Adrenal gland (tissue), 5 donors: Measurements from ENCODE around the gene PRELID3B.

ENCODE experiments used
- CTCF ChIP-seq, 6 experiments: fragments of 450-650 bp in 4 of 6; fragments of 200-600 bp in 2 of 6; sonication (generic) in 1 of 6; IDR thresholded peaks; 1 replicate in 5 of 6; 2 replicates in 1 of 6; pipeline versions ENCODE4 v1.5.1 to v1.8.0; 2016 to 2021; ENCODE audit warnings: antibody characterized with exemption in 6 of 6, mild to moderate bottlenecking in 2 of 6, moderate library complexity in 1 of 6
- POLR2A ChIP-seq, 2 donors: fragments of 450-650 bp; IDR thresholded peaks; one replicate each; pipeline ENCODE4 v1.6.1; 2017; ENCODE audit warnings: antibody characterized with exemption in 2 of 2, mild to moderate bottlenecking in 2 of 2, moderate library complexity in 1 of 2
- donor health status: DM: no; HTN: no; CAD: no.

- TF ChIP-seq CTCF (IDR thresholded peaks at IDR 0.05) (no peak), POLR2A (IDR thresholded peaks at IDR 0.05) (no peak)
Observed at GRCh38 chr20:58986286-58986967, 56.2 kb downstream of the PRELID3B start.
